Dedifferentiated amniotic fluid mesenchymal stem cell (primary cell): ENCODE results near the gene PTPRD.

Source experiments
- DNase-seq: peaks from one replicate; pipeline ENCODE4 v3.0.0-alpha.2; 2016; ENCODE audit errors: extremely low spot score

The PTPRD gene

GRCh38 chr9:8863886-8864544 lies 1748.8 kb downstream of the PTPRD start:
- no peak for DNase-seq

DNA sequence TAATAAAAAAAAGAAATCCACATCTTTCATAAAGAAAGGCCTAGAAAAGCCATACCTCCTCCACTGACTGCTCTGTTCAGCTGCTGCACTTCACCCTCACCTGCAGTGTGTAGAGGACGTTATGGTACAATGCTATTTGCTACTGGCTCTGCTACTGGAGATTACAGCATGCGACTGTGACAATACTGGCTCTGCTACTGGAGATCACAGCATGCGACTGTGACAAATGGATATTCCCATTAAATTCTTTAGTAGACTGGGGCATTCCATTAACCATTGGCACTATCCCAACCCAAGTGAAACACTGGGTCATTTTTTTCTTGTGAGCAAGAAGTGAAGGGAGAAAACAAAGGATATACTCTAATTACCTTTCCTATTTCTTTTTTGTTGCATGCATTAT lies 1749.7 kb downstream of the PTPRD start:
- no peak for DNase-seq

GRCh38 chr9:8860925-8861324 lies 1751.9 kb downstream of the PTPRD start:
- DNase-seq: no peak

DNA sequence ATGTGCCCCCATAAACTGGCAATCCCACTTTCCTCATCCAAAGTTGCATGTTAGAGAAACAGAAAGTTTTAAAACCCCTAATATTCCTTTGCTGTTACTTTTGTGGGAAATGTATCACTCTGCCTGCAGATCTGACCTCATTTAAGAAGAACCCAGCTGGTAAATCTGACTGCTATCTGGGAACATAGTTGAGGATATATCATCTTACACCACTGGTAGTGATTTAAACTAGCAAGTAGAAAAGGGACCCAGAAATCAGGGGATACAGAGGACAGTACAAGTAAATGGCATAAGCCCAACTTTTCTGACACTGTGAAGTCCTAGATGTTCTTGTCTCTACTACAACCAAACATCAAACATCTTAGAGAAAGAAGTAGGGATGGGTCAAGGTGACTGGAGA lies 1752.7 kb downstream of the PTPRD start:
- DNase-seq: no peak

GRCh38 chr9:8859416-8859815 lies 1753.4 kb downstream of the PTPRD start:
- no peak for DNase-seq

GRCh38 chr9:8858596-8859161 lies 1754.1 kb downstream of the PTPRD start:
- DNase-seq: no peak

- no peak for DNase-seq
Observed at GRCh38 chr9:8857926-8858595, 1754.7 kb downstream of the PTPRD start.

DNA sequence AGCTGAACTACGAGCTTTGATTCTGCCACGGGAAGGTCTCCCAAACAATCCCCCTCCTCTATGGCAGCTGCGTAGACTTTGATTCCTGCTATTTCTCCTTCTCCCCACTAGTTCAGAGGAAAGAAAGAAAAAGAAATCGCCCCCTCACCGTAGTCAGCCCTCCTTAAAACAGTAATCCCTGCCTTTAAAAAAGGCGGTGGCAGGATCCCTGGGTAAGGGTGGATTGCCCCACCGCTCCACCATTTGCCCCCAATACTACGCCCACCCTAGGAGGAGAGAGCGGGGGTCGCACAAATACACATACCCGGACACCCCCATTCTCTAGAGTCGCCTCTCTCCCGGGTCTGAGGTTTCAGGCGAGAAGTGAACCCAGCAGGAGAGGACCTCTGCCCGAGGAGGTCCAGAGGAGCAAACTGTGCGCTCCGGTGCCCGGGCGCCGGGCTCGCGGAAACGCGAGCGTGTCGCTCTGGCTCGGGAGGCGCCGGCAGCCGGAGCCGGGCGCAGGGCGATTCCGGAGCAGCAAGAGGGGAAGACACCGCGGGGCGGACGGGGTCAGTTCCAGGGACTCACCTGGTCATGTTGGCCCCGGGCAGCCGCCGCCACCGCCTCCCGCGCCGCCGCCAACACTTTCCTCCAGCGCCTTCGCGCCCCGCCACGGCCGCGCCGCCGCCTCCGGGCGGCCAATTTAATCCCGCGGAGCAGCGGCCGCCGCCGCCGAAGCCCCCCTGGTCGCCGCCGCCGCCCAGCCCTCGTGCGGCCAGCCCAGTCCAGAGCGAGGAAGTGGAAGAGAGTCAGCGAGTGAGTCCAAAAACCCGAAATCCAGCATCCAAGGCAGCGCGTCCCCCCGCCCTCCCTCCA lies 1755.5 kb downstream of the PTPRD start:
- no peak for DNase-seq

DNA sequence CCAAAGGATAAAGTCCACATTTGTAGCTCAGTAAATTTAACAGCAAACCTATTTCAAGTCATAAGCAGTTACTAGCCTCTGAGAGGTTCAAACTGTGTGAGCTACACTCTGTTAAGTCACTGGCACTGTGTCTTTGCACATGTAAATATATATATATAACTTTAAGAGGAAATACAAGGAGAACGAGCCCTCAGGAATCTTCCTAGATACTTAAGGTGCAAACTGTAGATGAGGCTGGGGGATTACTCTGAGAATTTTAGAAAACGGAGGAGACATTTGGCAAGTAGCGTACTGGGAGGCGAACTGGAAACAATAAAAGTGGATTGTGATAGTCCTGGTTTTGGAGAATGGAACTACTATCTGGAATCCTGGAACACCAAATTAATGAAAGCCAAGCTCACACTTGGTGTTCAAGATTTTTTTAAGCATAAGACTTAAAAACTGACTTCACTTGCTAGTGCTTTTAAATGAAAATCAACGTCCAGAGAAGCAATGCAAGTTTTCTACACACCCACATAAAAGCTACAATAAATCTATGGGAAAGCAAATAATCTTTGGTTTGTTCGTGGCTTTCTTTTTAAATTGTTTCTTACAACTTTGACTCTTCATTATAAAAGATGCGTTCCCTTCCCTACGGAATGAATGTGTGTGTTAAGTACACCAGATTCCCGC lies 1756.3 kb downstream of the PTPRD start:
- no peak for DNase-seq

DNA sequence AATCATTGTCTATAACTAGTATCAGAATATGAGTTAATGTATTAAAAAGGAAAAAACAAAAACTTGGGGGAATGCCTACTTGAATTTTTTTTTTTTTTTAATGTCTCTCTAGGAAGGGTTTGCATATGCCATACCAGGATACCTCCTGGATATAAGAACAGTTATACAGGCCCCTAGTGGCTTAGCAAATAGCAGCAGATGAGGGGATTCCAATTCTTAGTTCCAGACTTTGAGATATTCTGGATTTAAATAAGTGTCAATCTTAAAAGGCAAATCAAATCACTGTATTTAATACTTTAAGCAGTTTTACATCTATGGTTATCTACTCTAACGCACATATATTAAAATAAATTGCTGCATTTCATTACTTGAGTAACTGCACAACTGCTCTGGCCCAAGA lies 1757.8 kb downstream of the PTPRD start:
- DNase-seq: no peak

GRCh38 chr9:8852301-8852864 lies 1760.4 kb downstream of the PTPRD start:
- DNase-seq: no peak

- DNase-seq: no peak
Observed at GRCh38 chr9:8850914-8851313, 1761.9 kb downstream of the PTPRD start.

- DNase-seq: no peak
Observed at GRCh38 chr9:8845808-8846207, 1767.0 kb downstream of the PTPRD start.

- DNase-seq: no peak
Observed at GRCh38 chr9:8845376-8845775, 1767.4 kb downstream of the PTPRD start.

- DNase-seq: no peak
Observed at GRCh38 chr9:8844549-8844948, 1768.3 kb downstream of the PTPRD start.

DNA sequence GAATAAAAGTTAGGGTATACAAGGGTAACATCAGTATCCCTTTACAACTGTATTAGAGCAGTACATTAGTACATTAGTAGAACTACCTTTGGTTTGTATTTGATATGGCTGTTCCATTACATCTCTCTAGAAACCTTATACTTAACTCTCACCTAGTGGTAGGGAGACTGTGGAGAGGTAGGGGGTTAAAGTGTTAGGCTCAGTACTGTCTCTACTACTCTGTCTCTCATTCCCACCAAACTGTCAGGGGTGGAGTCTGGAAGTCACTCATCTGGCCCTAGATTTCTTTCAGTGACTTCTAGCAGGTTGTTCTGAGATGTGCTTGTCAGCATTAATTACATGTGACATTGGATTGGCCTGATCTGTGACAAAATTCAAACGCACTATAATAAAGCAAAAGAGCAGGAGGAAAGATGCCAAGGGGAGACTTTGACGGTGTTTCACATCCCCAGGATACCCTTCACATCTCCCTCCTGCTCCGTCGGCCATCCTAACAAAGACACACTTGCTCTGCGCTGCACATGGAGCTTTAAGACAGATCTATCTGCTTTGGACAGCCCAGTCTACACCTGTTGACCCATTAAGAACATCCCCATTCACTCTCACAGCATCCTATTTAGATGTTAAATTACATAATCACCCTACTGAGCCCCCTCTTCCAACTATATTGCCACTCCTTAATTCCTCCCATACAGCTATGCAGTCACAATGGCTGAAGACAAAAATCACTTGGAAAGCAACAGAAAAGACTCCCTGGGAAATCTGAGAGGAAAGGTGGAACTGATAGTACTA lies 1770.2 kb downstream of the PTPRD start:
- no peak for DNase-seq

DNA sequence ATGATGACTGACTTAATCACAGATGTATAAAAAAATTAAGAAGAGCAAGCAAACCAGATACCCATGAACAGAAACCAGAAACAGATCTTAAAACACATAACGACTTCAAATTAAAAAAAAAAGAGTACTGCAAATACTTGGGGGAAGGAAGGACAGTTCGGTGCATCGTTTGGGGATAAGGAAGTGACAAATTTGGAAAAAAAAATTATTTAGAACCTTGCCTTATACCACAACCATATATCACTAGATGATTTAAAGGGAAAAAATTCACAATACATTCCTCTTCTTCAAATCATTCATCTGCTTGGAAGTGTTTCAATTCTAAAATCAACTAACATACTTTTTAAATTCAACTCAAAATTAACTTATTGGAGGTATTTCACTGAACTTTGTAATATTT lies 1774.7 kb downstream of the PTPRD start:
- DNase-seq: no peak

DNA sequence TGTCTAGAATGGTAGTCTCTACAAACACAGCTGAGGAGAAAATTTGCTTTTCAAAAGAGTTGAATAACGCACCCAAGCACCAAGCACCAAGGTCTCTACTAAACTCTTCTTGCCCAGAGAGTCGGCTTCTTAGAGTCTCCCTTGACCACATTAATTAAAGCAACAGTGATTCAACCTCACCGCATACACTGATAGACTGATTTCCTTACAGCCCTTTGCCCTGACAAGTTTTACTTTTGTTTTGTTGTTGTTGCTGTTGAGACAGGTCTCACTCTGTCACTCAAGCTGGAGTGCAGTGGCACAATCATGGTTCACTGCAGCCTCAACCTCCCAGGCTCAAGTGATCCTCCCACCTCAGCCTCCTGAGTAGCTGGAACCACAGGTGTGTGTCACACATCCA lies 1777.5 kb downstream of the PTPRD start:
- DNase-seq: no peak

- DNase-seq: no peak
Observed at GRCh38 chr9:8832955-8833354, 1779.8 kb downstream of the PTPRD start.

GRCh38 chr9:8832386-8832785 lies 1780.4 kb downstream of the PTPRD start:
- no peak for DNase-seq

GRCh38 chr9:8831568-8831967 lies 1781.2 kb downstream of the PTPRD start:
- DNase-seq: no peak
